ENCODE measurements around the gene GRIP2.

GRIP2 gene

GRCh38 chr3:14464521-14464920, 75.6 kb downstream of the GRIP2 start:
- no peak overlapping the region for H3K4me3 ChIP-seq (ENCODE audit: insufficient read length, low read depth)
- H3K9ac ChIP-seq (ENCODE audit: insufficient read length, low read depth): no peak overlapping the region
- H3K27me3 ChIP-seq (ENCODE audit: insufficient read depth, insufficient read length): no peaks in the 10 kb centered on the region
- peaks cover 94% of the 10 kb centered on the region for H3K36me3 ChIP-seq (ENCODE audit: insufficient read depth, insufficient read length, low read length)
- peaks cover 33% of the 10 kb centered on the region for H3K4me1 ChIP-seq (ENCODE audit: insufficient read depth, insufficient read length)
- TF ChIP-seq SUZ12 (IDR thresholded peaks at IDR 0.05; ENCODE audit: extremely low read depth, insufficient read depth, insufficient read length) (no peak), YY1 (IDR thresholded peaks at IDR 0.05; ENCODE audit: insufficient read depth, insufficient read length) (no peak), ZNF274 (IDR thresholded peaks at IDR 0.05; ENCODE audit: low read depth, low read length) (no peak)
- H3K9me3 ChIP-seq (ENCODE audit: insufficient read depth, low read length): no peaks in the 10 kb centered on the region
- no peak for DNase-seq (ENCODE audit: low read depth, low spot score)

GRCh38 chr3:14464141-14464465, 76.0 kb downstream of the GRIP2 start:
- no peak for DNase-seq (ENCODE audit: low read depth, low spot score)
- no peak overlapping the region for H3K4me3 ChIP-seq (ENCODE audit: insufficient read length, low read depth)
- H3K27me3 ChIP-seq (ENCODE audit: insufficient read depth, insufficient read length): no peaks in the 10 kb centered on the region
- H3K9ac ChIP-seq (ENCODE audit: insufficient read length, low read depth): peak overlapping the region; percentile 29
- no peaks in the 10 kb centered on the region for H3K9me3 ChIP-seq (ENCODE audit: insufficient read depth, low read length)
- TF ChIP-seq ZNF274 (IDR thresholded peaks at IDR 0.05; ENCODE audit: low read depth, low read length) (no peak), SUZ12 (IDR thresholded peaks at IDR 0.05; ENCODE audit: extremely low read depth, insufficient read depth, insufficient read length) (no peak), YY1 (IDR thresholded peaks at IDR 0.05; ENCODE audit: insufficient read depth, insufficient read length) (no peak)
- H3K4me1 ChIP-seq (ENCODE audit: insufficient read depth, insufficient read length): peaks cover 33% of the 10 kb centered on the region
- H3K36me3 ChIP-seq (ENCODE audit: insufficient read depth, insufficient read length, low read length): peaks cover 94% of the 10 kb centered on the region

GRCh38 chr3:14463330-14464140, 76.6 kb downstream of the GRIP2 start:
- no peak overlapping the region for H3K4me3 ChIP-seq (ENCODE audit: insufficient read length, low read depth)
- peaks cover 94% of the 10 kb centered on the region for H3K36me3 ChIP-seq (ENCODE audit: insufficient read depth, insufficient read length, low read length)
- no peaks in the 10 kb centered on the region for H3K9me3 ChIP-seq (ENCODE audit: insufficient read depth, low read length)
- no peak for DNase-seq (ENCODE audit: low read depth, low spot score)
- peaks cover 33% of the 10 kb centered on the region for H3K4me1 ChIP-seq (ENCODE audit: insufficient read depth, insufficient read length)
- no peaks in the 10 kb centered on the region for H3K27me3 ChIP-seq (ENCODE audit: insufficient read depth, insufficient read length)
- H3K9ac ChIP-seq (ENCODE audit: insufficient read length, low read depth): peak overlapping the region; percentile 29
- TF ChIP-seq YY1 (IDR thresholded peaks at IDR 0.05; ENCODE audit: insufficient read depth, insufficient read length) (no peak), ZNF274 (IDR thresholded peaks at IDR 0.05; ENCODE audit: low read depth, low read length) (no peak), SUZ12 (IDR thresholded peaks at IDR 0.05; ENCODE audit: extremely low read depth, insufficient read depth, insufficient read length) (no peak)

- DNase-seq (ENCODE audit: low read depth, low spot score): no peak
- Histone ChIP-seq H3K4me3 (ENCODE audit: insufficient read length, low read depth) (no peak overlapping the region), H3K36me3 (ENCODE audit: insufficient read depth, insufficient read length, low read length) (peaks cover 96% of the 10 kb centered on the region), H3K9me3 (ENCODE audit: insufficient read depth, low read length) (no peaks in the 10 kb centered on the region), H3K9ac (ENCODE audit: insufficient read length, low read depth) (peak overlapping the region; percentile 63), H3K4me1 (ENCODE audit: insufficient read depth, insufficient read length) (peaks cover 33% of the 10 kb centered on the region), H3K27me3 (ENCODE audit: insufficient read depth, insufficient read length) (no peaks in the 10 kb centered on the region)
- TF ChIP-seq YY1 (IDR thresholded peaks at IDR 0.05; ENCODE audit: insufficient read depth, insufficient read length) (no peak), ZNF274 (IDR thresholded peaks at IDR 0.05; ENCODE audit: low read depth, low read length) (no peak), SUZ12 (IDR thresholded peaks at IDR 0.05; ENCODE audit: extremely low read depth, insufficient read depth, insufficient read length) (no peak)
Observed at GRCh38 chr3:14462738-14463137, 77.4 kb downstream of the GRIP2 start.

GRCh38 chr3:14461748-14462324, 78.3 kb downstream of the GRIP2 start:
- Histone ChIP-seq H3K36me3 (ENCODE audit: insufficient read depth, insufficient read length, low read length) (peaks cover 96% of the 10 kb centered on the region), H3K9ac (ENCODE audit: insufficient read length, low read depth) (peak overlapping the region; percentile 63)
- no peak for TF ChIP-seq YY1 (IDR thresholded peaks at IDR 0.05; ENCODE audit: insufficient read depth, insufficient read length)
- TF ChIP-seq SUZ12 (IDR thresholded peaks at IDR 0.05; ENCODE audit: extremely low read depth, insufficient read depth, insufficient read length): no peak
- no peak for TF ChIP-seq ZNF274 (IDR thresholded peaks at IDR 0.05; ENCODE audit: low read depth, low read length)

GRCh38 chr3:14461006-14461747, 79.0 kb downstream of the GRIP2 start:
- TF ChIP-seq ZNF274 (IDR thresholded peaks at IDR 0.05; ENCODE audit: low read depth, low read length): no peak
- no peak for TF ChIP-seq SUZ12 (IDR thresholded peaks at IDR 0.05; ENCODE audit: extremely low read depth, insufficient read depth, insufficient read length)
- no peak for TF ChIP-seq YY1 (IDR thresholded peaks at IDR 0.05; ENCODE audit: insufficient read depth, insufficient read length)
- peaks cover 96% of the 10 kb centered on the region for H3K36me3 ChIP-seq (ENCODE audit: insufficient read depth, insufficient read length, low read length)
- H3K27me3 ChIP-seq (ENCODE audit: insufficient read depth, insufficient read length): no peaks in the 10 kb centered on the region
- H3K4me1 ChIP-seq (ENCODE audit: insufficient read depth, insufficient read length): peaks cover 33% of the 10 kb centered on the region
- H3K9me3 ChIP-seq (ENCODE audit: insufficient read depth, low read length): no peaks in the 10 kb centered on the region
- DNase-seq (ENCODE audit: low read depth, low spot score): no peak
- H3K9ac ChIP-seq (ENCODE audit: insufficient read length, low read depth): peak overlapping the region; percentile 33
- no peak overlapping the region for H3K4me3 ChIP-seq (ENCODE audit: insufficient read length, low read depth)

More at GRCh38 chr3:14461748-14462324, 78.3 kb downstream of the GRIP2 start:
- peak; percentile 39 for DNase-seq (ENCODE audit: low read depth, low spot score)
- no peak overlapping the region for H3K4me3 ChIP-seq (ENCODE audit: insufficient read length, low read depth)
- H3K4me1 ChIP-seq (ENCODE audit: insufficient read depth, insufficient read length): peaks cover 33% of the 10 kb centered on the region
- no peaks in the 10 kb centered on the region for H3K27me3 ChIP-seq (ENCODE audit: insufficient read depth, insufficient read length)
- H3K9me3 ChIP-seq (ENCODE audit: insufficient read depth, low read length): no peaks in the 10 kb centered on the region
